Upper lobe of right lung (tissue), 1 donor: Measurements from ENCODE around the gene TAOK1. TPM values are rescaled to one million over a fixed set of nuclear protein-coding genes. Genes with fewer than 3 reads are reported as not detected.

ENCODE experiments used
- ATAC-seq: fragments of 200-7000 bp; cut with Tn5 transposase; one replicate; pipeline ENCODE4 v1.9.1; 2020; ENCODE audit warnings: mild to moderate bottlenecking, moderate library complexity
- DNase-seq: peaks from one replicate; pipeline ENCODE4 v3.0.0-alpha.2; 2020
- H3K27ac ChIP-seq: fragments of 200-600 bp; one replicate; pipeline ENCODE4 v1.8.0; 2022
- H3K27me3 ChIP-seq: fragments of 200-600 bp; one replicate; pipeline ENCODE4 v1.8.0; 2022; ENCODE audit warnings: mild to moderate bottlenecking
- H3K36me3 ChIP-seq: fragments of 200-600 bp; one replicate; pipeline ENCODE4 v1.8.0; 2022
- H3K4me1 ChIP-seq: fragments of 200-600 bp; one replicate; pipeline ENCODE4 v1.8.0; 2022
- H3K4me3 ChIP-seq: fragments of 200-600 bp; one replicate; pipeline ENCODE4 v1.8.0; 2022; ENCODE audit warnings: mild to moderate bottlenecking
- H3K9me3 ChIP-seq: fragments of 200-600 bp; one replicate; pipeline ENCODE4 v1.8.0; 2022
- CTCF ChIP-seq: fragments of 200-600 bp; IDR thresholded peaks from one replicate; pipeline ENCODE4 v1.8.0; 2022; ENCODE audit warnings: antibody characterized with exemption
- intact Hi-C: fragments of 100-400 bp; cut with DNase I; formaldehyde crosslinking; loops from one replicate; pipeline ENCODE4 v1.11.0; 2022
- total RNA-seq: library from RNA; stranded (reverse); fragmentation: NEBNext Ultra II Directional; extraction: Animal tissue kit (Norgen Biotek cat#: 25700); gene quantifications from one replicate; pipeline ENCODE4 v1.2.1, GENCODE V29; 2021
- donor health status: DM: no; HTN: yes; CAD: no; lungs with severe emphysema.

Gene TAOK1
- total RNA-seq, 1 donor from 2014 or later: 60.2 TPM

GRCh38 chr17:29566473-29567303, 176.5 kb downstream of the TAOK1 start, which contains the start of gene ABHD15:
Gene ABHD15 (minus strand): TSS chr17:29567037. CDS start chr17:29566966, 71 bp downstream.
- Histone ChIP-seq H3K36me3 (peaks cover 5% of the 10 kb centered on the region), H3K9me3 (no peaks in the 10 kb centered on the region), H3K4me1 (peaks cover 45% of the 10 kb centered on the region), H3K27ac (peak within 1 kb of the TSS; percentile 81), H3K27me3 (no peaks in the 10 kb centered on the region), H3K4me3 (peak within 1 kb of the TSS; percentile 76)
- ATAC-seq (peak; percentile 78), DNase-seq (peak; percentile 92)
- intact Hi-C loops: no loop called here
- no peak for TF ChIP-seq CTCF

DNA sequence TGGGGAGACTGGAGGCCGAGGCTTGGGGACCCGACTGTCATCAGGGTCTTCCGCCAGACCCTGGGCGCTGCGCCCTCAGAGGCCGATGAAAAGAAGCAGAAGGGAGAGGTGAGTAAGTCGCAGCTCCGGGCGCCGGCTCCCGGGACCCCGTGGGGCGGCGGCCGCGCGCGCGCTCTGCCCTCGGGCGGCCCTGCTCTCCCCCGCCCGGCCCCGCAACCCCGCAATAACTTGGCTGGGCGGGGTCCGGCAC, 177.1 kb downstream of the TAOK1 start:
- H3K27me3 ChIP-seq: no peaks in the 10 kb centered on the region
- DNase-seq: no peak
- no peaks in the 10 kb centered on the region for H3K9me3 ChIP-seq
- peaks cover 5% of the 10 kb centered on the region for H3K36me3 ChIP-seq
- H3K4me3 ChIP-seq: peak overlapping the region; percentile 76
- peak; percentile 1 for ATAC-seq
- peak overlapping the region; percentile 81 for H3K27ac ChIP-seq
- intact Hi-C loops: no loop called here
- no peak for TF ChIP-seq CTCF
- H3K4me1 ChIP-seq: peaks cover 40% of the 10 kb centered on the region

DNA sequence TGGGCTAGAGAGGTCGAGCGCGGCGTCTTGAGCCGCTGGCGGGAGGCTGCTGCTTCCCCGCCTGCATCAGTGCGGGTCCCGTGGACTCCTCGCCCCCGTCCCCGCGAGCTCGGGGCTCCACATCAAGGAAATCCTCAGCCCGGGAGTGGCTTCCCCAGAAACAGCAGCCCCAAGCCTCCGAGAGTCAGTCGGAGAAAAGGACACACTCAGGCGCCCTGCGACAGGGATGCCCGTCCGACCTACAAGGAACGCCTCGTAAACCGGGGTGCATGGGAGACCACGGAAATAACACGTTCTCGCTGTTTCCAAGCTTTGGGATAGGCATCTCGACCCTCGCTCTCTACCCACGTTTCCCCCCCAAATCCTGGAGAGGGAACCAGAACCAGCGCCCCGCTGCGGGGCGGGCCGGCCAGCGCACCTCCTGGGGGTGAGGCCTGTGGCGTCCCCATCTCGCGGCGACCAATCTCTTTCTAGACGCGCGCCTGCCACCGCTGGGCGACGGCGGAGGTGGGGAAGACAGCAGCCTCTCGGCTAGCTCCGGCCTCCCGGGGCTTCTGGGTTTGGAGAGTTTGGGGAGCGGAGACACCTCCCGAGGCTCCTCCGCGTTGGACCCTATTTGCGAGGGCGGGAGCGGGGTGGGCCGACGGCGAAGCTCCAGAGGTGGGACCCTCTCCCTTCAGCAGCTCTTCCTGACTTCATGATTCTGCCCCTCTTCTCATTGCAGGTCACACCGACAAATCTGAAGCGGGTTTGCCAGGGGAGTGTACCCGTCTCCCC, 177.6 kb downstream of the TAOK1 start:
- H3K9me3 ChIP-seq: no peaks in the 10 kb centered on the region
- H3K4me1 ChIP-seq: peaks cover 35% of the 10 kb centered on the region
- peak overlapping the region; percentile 81 for H3K27ac ChIP-seq
- TF ChIP-seq CTCF: peak; percentile 52
- H3K27me3 ChIP-seq: no peaks in the 10 kb centered on the region
- peak; percentile 90 for DNase-seq
- H3K36me3 ChIP-seq: peaks cover 2% of the 10 kb centered on the region
- peak; percentile 55 for ATAC-seq
- intact Hi-C loops: no loop called here
- peak overlapping the region; percentile 76 for H3K4me3 ChIP-seq

DNA sequence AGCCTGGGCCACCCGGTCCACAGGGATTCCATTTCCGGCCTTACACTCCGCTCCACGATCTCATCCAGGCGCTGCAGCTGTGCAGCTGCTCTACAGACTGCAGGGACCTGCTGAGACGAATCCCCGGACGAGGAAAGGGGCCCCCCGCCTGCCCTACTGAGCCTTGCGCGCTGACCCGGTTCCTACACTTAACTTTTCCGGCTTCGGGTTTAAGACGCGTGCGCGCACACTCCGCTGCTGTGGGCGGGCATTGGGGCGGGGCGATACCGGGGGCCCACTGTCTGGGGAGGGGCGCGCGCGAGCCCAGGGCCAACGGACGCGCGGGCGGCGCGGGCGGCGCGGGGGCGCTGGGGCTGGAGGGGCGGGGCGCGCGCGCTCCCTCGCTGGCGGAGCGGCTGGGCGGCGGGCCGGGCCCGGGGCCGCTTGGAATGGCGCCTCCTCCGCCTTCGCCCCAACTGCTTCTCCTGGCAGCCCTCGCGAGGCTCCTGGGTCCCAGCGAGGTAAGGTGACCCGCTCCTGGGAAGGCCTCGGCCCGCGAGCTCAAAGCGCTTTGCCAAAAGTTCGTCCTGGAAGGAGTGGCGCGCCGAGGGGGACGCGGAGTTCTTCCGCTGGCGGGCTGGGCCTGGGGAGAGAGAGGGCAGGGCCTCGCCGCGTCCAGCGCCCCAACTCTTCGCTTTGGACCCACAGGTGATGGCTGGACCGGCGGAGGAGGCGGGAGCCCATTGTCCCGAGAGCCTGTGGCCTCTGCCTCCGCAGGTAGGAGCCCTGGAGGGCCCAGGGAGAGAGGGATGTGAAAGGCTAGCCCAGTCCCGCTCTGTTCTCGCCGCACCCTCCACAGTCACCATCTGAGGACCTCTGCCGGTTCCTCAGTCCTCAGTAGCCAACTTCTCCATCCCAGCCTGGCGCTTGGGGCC, 178.4 kb downstream of the TAOK1 start, which contains the start of gene TP53I13:
TSS of gene TP53I13 (plus strand) at position 371 of the 914 bp plus-strand sequence. CDS start at position 429, 58 bp downstream.
- ATAC-seq: peak; percentile 73
- no peaks in the 10 kb centered on the region for H3K9me3 ChIP-seq
- no peaks in the 10 kb centered on the region for H3K27me3 ChIP-seq
- no peak for TF ChIP-seq CTCF
- no peaks in the 10 kb centered on the region for H3K36me3 ChIP-seq
- DNase-seq: peak; percentile 94
- H3K4me3 ChIP-seq: peak within 1 kb of the TSS; percentile 76
- intact Hi-C loops: no loop called here
- H3K27ac ChIP-seq: peak within 1 kb of the TSS; percentile 87
- peaks cover 39% of the 10 kb centered on the region for H3K4me1 ChIP-seq

- Histone ChIP-seq H3K4me3 (peak overlapping the region; percentile 76), H3K36me3 (peaks cover 5% of the 10 kb centered on the region), H3K9me3 (no peaks in the 10 kb centered on the region), H3K27me3 (no peaks in the 10 kb centered on the region), H3K27ac (peak overlapping the region; percentile 87), H3K4me1 (peaks cover 34% of the 10 kb centered on the region)
- no peak for ATAC-seq
- DNase-seq: peak; percentile 54
- no peak for TF ChIP-seq CTCF
- intact Hi-C loops: no loop called here
Observed at GRCh38 chr17:29569245-29569950, 179.2 kb downstream of the TAOK1 start.
